Stimulated activated CD4-positive, alpha-beta T cell treated with anti-CD3 and anti-CD28 coated beads, Interleukin-2, amount 100 ng/mL, for 24 hours (primary cell): ENCODE results near the gene OFD1.

Experiments used
- DNase-seq, 2 donors: peaks; one replicate each; pipeline ENCODE4 v3.0.0-alpha.2; 2020

Gene OFD1

DNA sequence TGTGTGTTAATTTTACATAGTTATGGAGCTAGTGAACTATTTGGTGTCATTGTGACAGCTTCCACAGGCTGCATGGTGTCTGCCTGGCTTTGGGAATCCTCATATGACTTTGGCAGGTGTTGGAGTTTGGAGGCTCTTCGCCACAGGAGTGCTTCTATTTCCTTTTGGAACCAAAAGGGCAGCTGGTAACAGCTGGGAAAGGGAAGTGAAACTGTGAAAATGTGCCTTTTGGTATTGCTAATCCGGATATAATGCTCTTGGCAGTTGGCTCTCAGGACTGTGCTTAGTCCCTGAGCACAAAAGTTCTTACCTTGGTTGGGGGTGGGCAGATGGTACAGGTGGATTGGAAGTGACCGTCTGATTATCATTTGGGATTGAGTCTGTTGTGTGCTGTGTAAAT lies 18.1 kb downstream of the OFD1 start:
- DNase-seq, result no peak

DNA sequence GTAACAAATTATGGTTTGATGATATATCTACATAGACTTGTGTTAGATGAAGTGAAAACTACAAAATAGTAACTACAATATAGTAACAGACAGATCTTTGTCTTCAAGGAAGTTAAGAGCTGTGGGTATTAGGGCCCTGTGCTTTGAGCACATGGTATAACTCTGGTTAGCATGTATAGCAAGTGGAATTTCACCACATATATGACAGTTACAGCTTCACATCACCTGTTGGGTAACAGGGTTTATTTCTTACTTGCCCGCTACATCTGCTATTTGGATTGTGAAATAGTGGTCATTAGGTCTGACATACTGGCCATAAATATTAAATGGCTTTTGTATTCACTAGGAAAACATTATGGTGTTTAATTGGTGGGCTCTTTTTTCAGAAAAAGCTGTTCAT lies 20.2 kb downstream of the OFD1 start:
- no peak for DNase-seq

DNA sequence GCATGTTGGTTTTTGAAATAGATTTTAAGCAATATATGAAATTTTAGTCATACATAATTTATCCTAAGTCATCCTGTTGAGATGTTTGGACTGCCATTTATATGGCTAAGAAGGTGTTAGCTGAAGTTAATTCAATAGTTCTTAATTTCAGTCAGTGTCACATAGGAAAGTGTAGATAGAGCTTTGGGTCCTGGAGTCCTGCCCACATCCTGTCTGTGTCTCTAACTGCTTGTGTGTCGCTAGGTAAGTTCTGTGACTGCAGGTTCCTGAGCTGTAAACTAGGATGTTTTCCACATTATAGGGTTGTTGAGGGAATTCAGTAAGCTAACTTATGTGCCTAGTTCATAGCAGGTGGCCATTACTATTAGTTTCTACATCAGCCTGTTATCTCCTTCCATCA lies 20.7 kb downstream of the OFD1 start:
- no peak for DNase-seq

DNA sequence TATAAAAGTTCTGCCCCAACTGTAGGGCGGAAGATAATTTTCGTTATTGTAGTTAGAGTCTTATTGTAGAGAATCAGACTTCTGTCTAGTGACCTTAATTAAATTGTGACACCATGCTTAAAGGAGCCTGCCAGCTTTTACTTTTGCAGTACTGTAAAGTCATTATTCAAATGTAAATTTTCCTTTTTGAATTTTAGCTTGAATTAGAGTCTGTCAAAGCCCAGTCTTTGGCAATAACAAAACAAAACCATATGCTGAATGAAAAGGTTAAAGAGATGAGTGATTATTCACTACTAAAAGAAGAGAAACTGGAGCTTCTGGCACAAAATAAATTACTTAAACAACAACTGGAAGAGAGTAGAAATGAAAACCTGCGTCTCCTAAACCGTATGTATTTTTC lies 21.8 kb downstream of the OFD1 start:
- no peak for DNase-seq

DNA sequence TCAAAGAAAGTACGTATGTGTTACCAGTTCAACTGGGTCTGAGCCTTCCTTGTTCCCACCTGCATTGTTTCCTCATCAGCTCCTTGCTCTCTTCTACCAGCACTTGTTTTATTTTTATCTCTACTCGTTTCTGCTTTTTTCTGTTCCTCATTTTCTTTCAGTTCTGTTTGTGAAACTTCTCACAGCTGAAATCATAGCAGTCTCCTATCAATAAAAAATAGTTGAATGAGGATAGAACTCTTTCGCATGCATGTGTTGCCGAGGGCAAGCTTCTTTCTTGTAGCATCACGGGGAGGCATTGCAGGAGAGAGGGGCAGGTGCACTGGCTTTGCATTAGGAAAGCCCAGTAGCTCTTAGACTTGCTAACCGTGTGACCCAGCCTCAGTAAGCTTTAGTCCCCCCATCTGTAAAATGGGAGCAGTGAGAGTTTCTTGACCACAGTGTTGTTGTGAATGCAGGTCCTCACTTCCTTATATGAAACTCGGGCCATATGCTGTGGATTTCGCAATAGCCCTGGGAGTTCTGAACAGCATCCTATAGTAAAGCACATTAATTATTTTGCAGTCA lies 24.7 kb downstream of the OFD1 start:
- no peak for DNase-seq

DNA sequence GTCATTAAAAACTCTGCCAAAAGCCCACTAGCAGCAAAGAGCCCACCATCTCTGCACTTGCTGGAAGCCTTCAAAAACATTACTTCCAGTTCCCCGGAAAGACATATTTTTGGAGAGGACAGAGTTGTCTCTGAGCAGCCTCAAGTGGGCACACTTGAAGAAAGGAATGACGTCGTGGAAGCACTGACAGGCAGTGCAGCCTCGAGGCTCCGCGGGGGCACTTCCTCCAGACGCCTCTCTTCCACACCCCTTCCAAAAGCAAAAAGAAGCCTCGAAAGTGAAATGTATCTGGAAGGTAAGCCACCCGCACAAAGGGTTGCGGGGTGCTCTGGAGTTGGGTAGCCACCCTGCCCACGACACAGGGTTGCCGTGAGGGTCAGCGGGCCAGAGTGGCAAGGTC lies 25.9 kb downstream of the OFD1 start:
- DNase-seq, result no peak

DNA sequence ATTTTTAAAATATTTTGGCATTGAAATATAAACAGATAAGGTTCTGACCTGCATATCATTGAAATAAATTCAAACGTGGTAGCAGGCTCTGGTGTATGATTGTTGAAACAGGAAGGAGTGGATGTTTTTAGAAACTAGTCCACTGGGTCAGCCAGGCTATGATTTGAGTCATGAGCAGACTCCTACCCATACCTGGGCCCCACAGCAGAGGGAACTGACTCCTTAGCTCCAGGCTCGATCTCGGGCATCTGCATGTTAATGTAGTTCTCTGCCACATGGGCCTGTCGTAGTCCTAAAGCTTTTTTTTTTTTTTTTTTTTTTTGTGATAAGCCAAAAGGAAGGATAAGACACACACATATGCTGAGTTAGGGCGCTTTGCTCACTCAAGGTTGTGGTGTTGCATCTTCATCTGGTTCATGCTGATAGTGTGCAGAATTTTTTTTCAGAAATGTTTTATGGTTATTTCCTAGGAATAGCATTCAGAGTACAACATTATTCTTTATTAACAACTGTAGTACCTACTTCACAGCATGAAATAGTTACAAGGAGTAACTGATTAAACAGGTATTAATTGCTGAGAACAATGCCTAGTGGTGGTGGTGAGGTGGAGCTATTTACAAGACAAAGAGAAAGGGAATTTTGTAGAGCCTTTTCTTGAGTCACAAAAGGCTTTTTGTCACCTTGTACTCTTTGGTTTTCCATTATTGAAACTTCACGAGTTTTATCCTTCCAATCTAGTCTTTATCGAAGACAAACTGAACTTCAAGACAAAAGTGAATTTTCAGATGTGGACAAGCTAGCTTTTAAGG lies 27.3 kb downstream of the OFD1 start:
- DNase-seq, result no peak

DNA sequence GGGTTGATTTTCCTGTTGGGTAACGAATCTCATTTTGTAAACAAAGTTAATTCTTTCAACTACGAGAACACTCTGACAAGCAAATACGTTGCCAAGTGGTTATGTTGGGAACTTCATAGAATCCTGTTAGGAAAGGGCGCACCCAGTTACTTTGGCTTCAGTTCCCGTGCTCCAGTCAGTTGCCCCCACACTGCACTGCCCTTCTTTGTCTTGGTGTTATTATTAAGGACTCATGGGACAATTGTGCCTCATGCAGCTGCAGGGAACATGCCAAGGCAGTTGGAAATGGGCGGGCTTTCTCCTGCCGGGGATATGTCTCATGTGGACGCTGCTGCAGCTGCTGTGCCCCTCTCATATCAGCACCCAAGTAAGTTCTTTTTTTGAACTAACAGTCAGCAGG lies 28.9 kb downstream of the OFD1 start:
- no peak for DNase-seq

DNA sequence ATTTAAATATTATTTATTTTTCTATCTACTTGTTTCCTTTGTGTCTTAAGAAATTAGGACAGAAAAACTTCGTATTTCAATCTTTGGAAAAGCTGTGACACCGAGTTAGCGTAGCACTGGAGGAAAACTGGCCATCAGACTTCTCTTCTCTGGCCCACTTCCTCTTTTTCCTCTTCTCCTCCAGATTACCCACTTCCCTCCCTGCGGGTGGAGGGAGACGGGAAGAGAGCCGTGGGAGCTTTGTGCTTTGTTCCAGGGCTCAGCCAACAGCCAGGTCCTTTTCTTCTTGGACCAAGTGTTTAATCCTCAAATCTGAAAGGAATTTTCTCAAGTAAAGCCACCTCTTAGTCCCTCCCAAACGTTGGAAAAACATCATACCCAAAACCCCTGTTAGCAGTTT lies 29.7 kb downstream of the OFD1 start:
- DNase-seq, result no peak

DNA sequence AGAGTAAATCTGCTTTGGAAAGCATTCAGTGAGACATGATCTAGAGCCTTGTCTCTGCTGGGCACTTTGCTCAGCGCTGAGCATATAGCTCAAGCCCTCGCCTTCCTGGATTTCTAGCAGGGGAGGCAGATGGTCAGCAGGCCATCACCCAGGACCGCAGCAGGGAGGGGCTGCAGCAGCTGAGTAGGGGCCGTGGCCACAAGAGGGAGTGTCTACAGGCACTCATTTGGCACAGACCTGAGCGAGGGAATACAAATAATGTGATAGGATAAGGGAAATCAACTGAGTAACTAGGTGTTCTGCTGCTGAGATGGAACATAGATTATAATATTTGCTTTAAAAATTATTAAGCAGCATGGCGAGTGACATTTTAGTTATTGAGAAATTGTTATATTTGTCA lies 30.2 kb downstream of the OFD1 start:
- no peak for DNase-seq

DNA sequence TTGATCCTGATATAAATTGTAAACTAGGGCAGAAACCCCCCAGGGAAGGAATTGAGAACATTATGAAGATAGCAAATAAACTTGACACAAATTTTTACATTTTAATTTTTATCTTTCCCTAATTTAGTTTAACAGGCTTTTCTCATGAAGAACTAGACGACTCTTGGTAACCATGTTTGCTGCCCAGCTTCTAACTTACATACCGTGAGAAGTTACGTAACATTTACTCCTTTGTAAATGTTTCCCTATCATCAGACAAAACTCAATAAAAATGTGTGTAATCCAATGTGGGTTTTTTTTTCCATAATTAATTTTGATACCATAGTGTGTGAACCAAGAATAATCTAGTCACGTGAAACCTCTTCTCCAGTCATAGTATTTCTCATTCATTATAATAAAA lies 34.4 kb downstream of the OFD1 start:
- no peak for DNase-seq

DNA sequence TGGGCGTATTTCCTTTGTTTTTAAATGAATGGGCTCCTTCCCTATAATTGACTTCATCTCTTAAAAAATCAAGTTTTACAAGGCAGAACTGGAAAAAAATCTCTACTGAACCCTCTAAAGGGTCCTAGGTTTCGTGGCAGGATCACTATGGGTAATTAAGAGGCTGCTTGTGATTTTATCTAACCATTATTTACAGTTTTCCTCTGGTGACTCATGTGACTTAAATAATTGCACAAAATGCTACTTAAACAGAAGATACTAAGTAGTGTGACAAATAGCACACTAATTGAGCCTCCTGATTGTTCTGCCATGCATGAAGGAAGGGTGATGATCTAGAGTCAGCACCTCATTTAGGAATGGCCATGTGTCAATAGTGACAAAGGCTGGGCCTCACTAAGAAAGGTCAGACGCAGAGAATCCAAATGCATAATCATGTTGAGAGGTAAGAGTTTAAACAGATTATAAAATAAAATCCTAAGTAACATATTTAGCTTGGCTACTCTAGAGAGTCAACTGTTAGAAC lies 35.5 kb downstream of the OFD1 start:
- DNase-seq, result no peak

DNA sequence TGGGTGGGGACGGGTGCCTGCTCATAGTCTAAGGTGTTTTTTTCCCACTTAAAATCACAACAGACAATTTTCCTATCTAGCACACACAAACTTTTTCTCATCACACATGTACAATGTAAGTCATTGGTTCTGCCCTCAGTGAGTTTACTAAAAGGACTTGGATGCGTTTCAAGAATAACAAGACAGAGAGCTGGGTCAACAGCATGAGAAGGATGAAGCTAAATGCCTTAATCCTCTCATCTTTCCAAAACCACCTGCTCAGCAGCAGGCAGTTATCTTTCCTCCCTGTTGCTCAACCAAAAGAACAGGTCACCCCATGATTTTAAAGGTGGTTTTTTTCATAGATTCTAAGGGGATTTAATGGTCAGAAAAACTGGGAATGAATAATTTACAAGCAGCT lies 40.1 kb downstream of the OFD1 start:
- DNase-seq, result no peak

DNA sequence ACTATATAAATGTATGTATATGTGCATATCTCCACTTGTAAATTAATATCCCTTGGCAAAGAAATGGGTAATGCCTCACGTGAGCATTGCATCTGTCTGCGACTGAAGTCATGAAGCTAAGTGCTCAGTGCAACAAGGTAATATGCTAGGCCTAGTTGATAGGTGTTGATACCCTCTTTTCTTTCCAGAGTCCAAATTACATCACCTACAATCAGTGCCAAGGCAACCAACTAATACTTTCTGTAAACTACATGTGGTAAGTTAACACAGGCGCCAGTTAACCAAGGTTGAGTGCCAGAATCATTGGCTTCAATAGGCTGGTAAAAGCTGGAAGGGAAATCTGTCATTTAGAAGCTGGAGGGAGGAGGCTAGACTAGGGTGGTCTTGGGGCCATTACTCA lies 41.3 kb downstream of the OFD1 start:
- DNase-seq, result no peak

DNA sequence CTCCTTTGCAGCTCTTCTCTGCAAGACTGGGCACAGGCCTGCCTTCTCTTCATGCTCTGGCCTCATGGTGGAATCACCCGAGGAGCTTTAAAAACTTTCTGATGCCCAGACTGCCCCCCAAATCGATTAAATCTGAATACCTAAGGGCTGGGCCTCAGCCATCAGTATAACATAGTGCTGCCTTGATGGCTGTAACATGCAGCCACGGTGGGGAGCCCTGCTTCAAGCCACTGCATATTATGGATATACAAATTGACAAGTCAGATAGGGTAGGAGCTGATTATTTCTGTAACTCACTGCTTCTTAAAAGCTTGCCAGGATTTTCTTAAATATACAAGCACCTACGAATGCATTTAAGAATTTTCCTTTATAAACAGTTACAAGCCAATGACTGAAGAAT lies 41.8 kb downstream of the OFD1 start:
- DNase-seq, result no peak

DNA sequence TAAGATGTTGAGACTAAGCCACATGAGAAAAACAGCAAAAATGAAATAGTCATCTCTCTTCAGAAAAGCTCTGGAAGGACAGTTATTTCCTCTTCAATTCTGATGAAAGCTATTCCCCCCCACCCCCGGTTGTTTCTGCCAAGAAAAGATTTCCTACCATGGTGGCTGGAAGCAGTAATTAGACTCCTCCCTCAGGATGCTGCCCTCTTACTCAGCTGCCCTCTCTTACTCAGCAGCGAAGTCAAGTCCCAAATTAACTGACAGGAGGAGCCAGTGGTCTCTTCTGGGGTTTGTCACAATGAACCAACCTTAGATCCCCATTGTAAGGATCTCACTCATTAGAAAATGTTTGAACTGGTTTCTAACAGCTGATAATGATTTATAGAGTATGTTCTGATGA lies 44.4 kb downstream of the OFD1 start:
- no peak for DNase-seq

DNA sequence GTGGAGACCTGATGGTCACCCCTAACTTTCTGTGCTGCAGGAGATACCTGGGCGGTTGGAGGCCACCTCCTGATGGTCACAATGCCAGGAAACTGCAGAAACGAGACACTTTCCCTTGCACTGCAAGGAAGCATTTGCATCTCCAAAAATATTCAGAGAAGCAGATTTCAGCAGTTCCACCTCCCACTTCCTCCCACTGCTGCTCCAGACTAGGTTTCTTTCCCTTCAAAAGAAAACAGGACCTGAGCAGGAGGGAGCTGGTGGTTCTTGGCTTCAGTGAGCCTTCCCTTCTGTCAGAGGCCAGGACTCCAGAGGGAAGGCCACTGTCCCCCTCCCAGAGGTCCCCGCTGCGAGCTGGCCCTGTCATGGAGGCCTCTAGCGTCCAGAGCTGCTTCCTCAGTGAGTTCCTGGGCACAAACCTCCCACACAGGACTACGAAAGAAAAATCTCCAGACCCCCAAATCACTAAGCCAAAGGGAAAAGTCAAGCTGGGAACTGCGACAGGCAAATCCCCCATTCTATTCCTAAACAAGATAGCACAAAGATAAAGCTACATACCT lies 46.4 kb downstream of the OFD1 start:
- no peak for DNase-seq

DNA sequence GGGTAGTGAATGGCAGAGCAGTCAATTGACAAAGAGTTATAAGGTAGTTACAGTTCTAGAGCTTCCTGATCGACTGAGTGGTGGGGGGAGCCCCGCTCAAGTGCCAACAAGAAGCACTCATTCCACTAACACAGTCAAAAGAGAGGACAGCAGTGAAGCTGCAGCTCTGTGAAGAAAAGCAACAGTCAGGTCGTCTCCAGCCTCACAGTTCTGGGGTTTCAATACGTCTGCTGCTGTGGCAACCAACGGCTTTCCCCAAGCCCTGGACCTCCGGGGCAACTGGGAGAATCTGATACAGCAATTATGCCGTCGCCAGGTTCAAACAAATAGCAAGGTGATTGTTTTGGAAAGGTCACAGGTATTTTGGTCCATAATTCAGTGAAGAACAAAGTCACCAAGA lies 51.5 kb downstream of the OFD1 start:
- DNase-seq, result no peak

DNA sequence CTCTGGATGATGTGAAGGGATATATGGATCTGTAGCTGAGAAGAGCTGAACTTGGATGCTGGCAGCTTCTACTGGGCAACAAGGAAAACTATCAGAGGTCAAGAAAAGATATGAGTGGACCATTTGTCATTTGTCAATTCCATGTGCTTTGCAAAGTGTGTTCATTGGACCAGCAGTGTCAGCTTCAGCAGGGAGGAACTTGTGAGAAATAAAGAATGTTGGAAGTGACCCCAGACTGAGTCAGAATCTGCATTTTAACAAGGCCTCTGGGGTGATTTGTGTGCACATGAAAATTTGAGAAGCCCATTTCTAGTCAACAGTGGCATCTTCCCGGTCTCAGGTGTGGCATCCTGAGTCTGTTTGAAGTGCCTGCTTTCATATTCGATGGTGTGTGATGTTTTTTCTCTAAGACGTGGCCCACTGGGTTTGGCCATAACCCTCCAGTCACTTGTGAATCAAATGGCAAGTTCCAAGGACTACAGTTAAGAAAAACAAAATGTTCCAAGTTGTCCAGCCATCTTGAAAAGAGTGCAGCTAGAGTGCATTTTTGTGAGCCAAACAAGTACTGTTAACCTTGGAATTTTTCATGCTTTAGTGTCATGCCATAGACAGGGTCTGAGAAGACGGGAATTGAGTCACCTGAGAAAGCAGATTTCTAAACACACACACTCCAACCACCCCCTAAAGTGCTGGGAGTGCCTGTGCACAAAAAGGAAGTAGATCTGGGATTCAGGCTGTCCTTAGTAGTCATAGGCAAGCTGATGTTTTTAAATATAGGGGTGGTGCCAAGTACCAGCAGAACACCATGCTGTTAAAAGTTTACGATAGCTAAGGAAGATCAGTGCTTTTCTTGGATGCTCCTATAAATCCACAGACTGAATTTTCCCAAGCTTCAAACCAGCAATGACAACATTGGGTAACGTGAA lies 55.9 kb downstream of the OFD1 start:
- DNase-seq, result no peak

DNA sequence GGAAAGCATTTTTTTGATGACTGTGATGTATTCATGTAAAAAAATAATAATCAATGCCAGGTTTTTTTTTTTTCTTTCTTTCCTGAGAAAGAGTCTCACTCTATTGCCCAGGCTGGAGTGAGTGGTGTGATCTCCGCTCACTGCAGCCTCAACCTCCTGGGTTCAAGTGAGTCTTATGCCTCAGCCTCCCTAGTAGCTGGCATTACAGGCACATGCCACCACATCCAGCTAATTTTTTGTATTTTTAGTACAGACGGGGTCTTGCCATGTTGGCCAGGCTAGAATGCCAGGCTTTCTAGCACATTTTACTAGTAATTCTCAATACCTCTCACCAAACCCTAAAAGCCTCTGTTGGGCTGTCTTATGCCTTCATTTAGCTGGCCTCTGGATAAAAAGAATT lies 56.6 kb downstream of the OFD1 start:
- DNase-seq, result no peak

DNA sequence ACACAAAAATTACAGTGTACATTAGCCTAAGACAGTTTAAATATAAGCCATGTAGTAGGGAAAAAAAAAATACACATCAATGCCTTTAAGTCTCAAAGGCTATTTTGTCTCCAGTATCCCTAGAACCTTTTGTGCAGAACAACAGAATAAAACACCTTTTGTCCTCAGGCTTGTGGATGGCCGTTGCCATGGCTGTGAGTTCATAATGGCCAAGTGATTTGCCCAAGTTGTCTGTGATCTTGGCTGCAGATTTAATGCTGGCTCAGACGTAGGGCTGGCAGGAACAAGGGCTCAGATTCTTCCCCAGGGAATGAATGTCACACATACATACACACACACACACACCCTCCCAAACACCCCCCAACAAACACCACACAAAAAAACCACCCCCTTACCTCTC lies 57.0 kb downstream of the OFD1 start:
- DNase-seq, result no peak

DNA sequence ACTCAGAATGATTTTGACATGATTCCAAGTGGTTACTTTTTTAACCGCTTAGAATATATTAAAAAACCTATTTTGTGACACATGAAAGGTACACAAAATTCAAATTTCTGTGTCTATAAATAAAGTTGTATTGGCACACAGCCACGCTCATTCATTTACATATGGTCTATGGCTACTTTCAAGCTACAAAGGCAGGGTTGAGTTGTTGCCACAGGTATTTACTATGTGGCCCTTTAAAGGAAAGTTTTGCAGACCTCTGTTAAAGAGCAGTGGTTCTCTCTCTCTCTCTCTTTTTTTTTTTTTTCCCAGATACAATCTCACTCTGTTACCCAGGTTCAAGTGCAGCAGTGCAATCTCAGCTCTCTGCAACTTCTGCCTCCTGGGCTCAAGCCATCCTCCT lies 59.3 kb downstream of the OFD1 start:
- no peak for DNase-seq

DNA sequence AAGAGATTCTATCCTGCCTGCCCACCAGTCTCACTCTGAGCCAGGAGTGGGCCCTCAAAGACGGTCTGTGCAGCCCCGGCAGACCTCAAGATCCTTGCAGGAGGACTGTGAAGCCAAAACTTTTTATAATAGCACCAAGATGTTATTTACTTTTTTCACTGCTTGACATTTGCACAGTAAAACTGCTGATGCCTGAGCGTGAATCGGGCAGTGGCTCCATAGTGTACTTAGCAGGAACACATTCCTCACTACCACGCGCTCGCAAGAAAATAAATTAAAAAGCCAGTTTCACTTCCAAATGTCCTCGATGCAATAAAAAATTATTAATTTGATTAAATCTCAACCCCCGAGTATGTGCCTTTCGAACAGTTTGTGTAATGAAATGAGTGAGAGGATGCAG lies 59.9 kb downstream of the OFD1 start:
- DNase-seq, result no peak
